CD4-positive, alpha-beta T cell treated with Interferon gamma for 1 hour (primary cell): ENCODE measurements around the gene DNAH17.
A peak's percentile ranks its signal among the peaks of the same experiment; 100 is the strongest.

Experiments used
- DNase-seq: peaks from one replicate; pipeline ENCODE4 v3.0.0-alpha.2; 2020

The DNAH17 gene

DNA sequence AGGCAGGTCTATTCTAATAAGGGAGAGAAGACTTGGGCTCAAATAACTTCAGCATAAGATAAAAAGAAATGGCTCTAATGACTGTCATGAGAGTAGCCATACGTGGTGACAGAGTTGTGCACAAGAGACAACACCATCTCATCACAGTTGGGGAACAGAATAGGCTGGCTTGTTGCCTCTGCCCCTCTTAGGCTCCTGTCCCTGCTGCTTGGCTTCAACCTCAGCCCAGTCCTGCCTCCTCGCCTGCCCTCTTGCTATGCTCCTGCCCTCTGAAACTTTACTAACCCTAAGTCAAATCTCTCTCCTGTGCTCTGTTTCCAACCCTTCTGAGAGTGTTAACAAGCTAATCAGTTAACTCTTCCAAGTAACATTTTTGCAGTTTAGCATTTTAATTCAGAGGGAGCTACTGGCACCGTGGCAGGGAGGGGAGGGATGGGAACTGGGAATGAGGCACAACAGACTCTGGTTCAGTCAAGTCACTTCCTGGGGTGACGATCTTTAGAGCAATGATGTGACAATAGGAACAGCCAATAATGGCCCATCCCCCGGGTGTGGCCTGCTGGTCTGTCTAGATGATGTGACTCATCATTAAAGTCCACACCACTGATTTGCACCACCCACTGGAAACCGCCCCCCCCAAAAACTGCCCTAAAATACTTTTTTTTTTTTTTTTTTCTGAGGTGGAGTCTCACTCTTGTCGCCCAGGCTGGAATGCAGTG is 35.5 kb downstream of the DNAH17 start:
- DNase-seq = peak; percentile 71

DNA sequence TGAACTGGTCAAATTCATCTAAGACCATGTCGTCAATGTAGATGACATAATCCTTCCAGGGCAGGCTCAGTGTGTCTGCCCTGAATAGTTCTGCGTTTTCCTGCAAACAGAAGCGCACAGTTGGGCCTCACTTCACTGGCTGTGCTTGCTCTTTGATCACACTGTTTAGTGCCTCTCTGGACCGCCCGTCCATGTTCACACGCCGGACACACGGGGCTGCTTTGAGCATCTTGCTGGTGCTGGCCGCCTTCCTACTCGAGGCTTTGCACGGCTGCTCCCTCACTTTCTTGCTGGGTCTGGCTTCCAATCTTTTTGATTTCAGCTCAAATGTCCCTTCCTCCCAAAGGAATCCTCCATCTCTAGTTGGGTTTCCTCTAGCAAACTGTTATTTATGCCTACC is 37.4 kb downstream of the DNAH17 start:
- no peak for DNase-seq

GRCh38 chr17:78538033-78538776 is 39.0 kb downstream of the DNAH17 start:
- DNase-seq = no peak

DNA sequence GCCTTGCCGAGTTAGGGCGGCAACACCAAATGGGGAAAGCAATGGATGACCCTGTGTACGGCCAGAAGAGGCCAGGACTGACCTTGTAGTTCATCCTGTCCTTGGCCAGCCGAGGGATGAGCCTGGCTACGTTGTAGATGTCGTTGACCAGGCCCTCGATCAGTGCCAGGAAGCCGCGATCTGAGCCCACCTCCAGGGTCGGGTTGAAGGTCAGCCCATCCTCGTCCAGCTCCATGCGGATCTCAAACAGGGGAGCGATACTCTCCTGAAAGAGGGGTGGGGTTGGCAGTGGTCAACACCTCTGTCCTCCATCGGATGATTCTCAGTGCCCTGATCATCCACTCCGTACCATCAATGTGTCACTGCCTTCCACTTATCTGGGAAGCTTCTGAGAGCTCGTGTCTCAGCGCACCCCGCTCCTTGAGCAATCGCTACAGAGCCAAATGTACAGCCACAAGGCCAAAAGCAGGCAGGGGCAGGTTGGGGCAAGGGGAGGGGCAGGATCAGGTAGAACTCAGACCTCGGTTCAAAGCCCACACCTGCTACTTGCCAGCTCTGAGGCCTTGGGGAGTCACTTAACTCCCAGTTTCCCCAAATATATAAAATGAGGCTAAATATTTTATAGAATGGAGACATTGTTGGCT is 39.9 kb downstream of the DNAH17 start:
- DNase-seq = no peak

DNA sequence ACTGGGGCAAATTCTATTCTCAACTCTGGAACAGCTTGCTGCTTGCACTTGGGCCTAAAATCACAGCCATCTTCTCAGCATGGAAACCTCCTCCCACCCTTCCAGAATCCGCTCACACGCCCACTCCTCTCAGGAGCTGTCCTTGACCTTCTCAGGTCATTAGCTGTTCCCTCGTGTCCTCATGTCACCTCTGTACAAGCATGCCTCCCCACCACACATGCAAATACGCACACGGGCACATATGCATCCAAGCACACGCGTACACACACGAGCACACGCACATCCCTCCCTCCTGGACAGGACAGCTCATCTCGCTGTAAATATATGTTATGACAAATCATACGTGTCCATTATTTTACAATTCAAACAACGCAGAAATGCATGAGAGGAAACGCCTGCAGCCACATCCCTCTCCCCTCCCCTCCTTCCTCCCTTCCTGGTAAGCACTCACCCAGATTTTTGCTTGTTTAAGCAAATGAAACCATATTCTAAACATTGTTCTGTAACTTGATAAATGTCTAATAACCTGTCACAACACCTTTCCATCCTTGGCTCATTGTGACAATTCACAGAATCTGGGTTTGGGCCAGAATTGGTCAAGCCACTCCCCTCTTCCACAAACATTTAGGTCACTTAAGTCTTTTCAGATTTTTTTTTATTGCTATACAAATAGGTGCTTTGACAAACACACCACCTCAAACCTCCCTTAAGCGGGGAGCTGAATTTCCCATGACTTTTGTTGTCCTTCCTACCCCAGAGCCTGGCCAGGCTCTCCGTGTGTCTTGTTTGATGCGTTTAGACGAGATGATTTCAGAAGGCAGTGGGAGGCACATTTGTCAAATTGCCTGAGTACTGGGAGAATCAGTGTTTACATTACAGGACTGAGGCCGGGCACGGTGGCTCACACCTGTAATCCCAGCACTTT is 41.7 kb downstream of the DNAH17 start:
- DNase-seq = no peak

DNA sequence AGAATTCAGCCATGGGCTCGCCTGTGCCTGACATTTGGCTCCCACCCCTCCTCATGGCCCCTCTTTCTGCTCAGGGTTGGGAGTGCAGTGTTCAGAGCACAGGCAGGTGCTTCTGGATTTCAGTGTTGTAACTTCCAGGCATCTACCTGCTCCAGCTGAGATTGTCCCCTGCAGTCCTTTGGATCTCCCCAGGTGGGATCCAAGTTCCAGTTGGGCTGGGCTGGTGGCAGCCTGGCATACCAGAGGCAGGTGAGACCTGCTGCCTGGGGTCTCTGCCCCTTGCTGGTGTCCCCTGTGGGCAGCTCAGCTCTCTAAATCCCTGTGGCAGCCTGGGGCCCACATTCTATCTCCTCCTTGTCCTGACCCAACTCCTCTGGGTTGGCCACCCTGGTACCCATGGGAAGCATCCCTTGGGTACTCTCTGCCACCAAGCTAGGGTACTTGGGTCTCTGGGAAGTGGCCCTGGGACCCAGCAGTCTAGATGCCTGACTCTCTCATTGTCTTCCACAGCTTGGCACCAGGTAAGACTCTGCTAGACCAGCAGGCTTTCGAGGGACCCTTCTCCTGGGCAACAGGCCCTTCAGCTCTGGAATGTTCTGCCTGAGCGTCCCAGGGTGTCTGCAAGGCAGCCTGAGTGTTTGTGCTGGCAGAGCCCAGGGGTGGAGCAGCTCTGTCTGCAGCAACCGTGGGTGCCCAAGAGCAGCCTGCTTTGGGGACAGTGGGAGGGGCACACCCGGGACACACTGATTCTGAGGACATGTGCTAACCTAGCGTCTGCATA is 42.5 kb downstream of the DNAH17 start:
- DNase-seq = no peak

- DNase-seq = peak; percentile 12
Measured at GRCh38 chr17:78532922-78533640, 44.1 kb downstream of the DNAH17 start.

DNA sequence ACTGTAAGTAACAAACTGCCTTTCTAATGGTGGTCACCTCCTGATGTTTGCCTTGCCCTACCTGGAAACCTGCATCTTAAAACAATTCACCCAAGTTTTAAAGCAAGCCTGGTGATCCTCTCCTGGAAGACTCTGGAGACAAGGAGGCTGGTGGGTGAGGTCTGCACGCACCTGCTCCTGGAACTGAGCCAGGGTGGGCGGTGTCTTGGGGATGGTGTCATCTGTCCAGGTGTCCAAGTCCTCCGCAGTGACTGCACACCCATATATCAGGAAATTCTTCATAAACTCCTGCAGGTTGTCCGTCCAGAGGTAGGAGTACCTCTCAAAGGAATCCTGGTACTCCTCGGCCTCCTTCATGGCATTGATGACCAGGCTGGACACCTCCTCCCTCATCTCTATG is 44.9 kb downstream of the DNAH17 start:
- DNase-seq = no peak

GRCh38 chr17:78530675-78531074 is 46.5 kb downstream of the DNAH17 start:
- DNase-seq = no peak

DNA sequence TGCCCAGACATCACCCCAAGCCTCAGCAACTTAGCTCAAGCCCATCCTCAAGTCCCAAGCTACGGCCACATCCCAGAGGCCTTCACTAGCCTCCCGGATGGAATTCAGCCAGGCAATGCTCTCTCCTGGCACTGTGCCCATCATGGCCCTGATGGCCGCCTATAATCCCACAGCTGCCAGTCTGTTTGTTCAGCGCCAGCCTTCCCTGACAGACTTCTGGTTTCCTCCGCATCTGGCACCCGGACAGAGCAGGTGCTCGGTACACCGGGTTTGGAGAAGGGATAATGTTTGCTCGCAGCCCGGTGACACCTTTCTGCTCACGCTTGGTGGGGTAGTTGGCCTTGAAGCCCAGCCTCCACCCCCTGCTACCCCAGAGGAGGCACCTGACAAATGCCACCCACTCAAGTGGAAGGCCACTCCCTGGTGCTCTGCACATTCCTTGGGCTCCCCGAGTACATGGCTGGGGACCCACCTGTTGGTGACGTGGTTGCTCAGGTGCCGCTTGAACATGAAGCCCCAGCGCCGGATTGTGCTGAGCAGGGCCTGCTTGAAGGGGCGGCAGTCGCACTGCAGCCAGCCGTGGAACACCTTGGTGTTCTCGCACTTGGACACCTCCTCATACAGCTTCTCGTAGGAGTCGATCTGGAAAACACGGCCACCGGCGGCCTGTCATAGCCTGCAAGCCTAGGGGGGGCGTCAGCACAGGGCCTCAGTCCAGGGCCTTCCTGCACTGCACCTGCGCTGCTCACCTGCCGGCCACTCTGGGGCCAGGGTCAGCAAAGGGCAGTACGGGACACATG is 47.1 kb downstream of the DNAH17 start:
- no peak for DNase-seq

DNA sequence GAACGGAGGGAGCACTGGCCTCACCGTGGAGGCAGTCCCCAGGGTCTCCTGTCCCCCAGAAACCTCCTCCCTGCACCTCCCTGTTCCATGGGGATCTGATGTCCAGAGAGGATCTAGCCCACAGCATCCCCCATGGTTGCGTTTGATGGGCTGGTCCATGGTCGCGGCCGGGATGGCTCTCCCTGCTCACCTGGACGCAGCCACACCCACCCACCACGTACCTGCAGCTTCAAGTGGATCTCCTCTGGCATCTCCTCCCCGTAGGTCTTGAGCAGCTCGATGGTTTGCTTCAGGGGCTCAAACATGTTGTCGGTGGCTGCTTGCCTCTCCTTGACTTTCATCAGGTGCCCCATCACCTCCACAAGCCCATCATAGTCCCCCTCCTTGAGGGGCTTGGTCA is 47.9 kb downstream of the DNAH17 start:
- no peak for DNase-seq

DNA sequence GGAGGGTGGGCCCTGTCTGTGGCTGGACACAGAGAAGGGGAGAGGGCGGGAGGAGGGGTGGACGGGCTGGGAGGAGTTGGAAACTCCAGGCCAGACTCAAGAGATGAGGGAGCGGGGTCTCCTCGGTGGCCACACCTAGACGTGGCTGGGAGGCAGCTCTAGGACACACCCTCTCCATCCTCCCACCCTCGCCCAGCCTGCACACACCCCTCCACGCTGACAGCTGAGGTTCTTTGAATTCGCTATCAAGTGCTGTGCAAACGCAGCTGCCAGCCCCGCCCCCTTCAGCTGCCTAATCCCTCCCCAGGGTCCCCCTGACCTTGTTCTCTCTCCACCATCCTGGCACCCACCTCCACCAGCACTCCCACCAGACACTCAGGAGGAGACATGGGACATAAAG is 48.7 kb downstream of the DNAH17 start:
- no peak for DNase-seq

GRCh38 chr17:78527345-78527744 is 49.9 kb downstream of the DNAH17 start:
- DNase-seq = no peak

GRCh38 chr17:78526231-78527025 is 50.8 kb downstream of the DNAH17 start:
- no peak for DNase-seq

- DNase-seq = no peak
Measured at GRCh38 chr17:78525511-78526160, 51.6 kb downstream of the DNAH17 start.

DNA sequence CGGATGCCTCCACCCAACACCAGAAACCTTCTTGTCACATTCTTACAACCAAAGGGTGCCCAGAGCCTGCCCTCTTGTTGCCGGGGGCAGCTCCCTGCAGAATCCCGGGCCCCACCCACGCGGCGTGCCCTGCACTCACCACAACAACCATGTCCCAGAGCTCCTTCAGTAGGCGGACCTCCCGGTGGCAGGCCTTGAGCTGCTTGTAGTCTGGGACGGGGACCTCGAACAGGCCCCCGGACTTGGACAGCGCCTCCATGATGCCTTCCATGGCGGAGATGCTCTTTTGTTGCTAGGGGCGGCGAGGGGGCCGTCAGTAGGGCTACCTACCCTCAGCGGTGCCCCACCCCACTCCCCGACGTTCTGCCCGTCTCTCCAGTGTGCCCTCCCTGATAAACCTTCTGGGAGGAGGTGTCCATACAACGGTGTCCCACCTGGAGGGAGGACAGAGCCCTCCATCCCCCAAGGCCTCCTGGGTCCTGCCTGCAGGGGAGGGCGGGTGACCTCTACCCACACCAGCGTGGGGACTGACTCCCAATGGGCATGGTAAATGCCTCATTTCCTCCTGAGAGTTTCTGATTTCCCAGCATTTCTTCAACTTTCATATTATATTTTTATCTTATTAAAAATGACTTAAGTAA is 52.2 kb downstream of the DNAH17 start:
- DNase-seq = no peak

DNA sequence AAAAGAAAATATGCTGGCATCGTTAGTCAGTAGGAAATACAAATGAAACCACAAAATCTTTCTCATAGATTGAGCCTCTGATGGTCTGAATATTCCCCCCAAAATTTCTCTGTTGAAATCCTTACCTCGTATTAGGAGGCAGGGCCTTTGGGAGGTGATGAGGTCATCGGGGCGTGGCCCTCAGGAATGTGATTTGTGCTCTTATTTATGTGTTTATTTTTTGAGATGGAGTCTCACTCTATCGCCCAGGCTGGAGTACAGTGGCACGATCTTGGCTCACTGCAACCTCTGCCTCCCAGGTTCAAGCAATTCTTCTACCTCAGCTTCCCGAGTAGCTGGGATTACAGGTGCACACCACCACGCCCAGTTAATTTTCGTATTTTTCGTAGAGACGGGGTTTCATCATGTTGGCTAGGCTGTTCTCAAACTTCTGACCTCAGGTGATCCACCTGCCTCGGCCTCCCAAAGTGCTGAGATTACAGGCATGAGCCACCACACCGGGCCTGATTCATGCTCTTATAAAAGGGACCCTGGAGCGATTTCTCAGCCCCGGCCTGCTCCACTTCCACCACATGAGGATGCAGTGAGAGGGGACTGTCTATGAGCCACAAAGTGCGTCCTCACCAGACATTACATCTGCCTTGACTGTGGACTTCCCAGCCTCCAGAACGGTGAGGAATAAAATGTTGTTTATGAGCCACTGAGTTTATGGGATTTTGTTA is 53.1 kb downstream of the DNAH17 start:
- no peak for DNase-seq
